ENCODE data around the gene ITGA5. TPM values are rescaled to one million over a fixed set of nuclear protein-coding genes. Genes with fewer than 3 reads are reported as not detected.

Gene ITGA5
- total RNA-seq, 2 donors from 2014 or later, result 20.8 to 49.1 TPM

GRCh38 chr12:54415221-54415929 lies 3.7 kb downstream of the ITGA5 start:
- intact Hi-C loops (cut with DNase I, micrococcal nuclease), result no loop called here
- DNase-seq, result no peak
- ATAC-seq, result no peak

- ATAC-seq, result peak; percentile 33
- peak; percentile 52 to 58 for DNase-seq
- intact Hi-C loops (cut with DNase I, micrococcal nuclease), result no loop called here
These were observed 5.5 kb downstream of the ITGA5 start for GRCh38 chr12:54413284-54414190.

- no peak for DNase-seq
- intact Hi-C loops (cut with DNase I, micrococcal nuclease), result no loop called here
- ATAC-seq, result no peak
These were observed 6.3 kb downstream of the ITGA5 start for GRCh38 chr12:54412786-54413185.

GRCh38 chr12:54412348-54412747 lies 6.7 kb downstream of the ITGA5 start:
- intact Hi-C loops (cut with DNase I, micrococcal nuclease), result no loop called here
- ATAC-seq, result no peak
- no peak for DNase-seq

GRCh38 chr12:54411391-54412241 lies 7.5 kb downstream of the ITGA5 start:
- intact Hi-C loops (cut with DNase I, micrococcal nuclease), result no loop called here
- peak; percentile 40 to 49 for DNase-seq
- ATAC-seq, result peak; percentile 37

GRCh38 chr12:54409267-54409666 lies 9.8 kb downstream of the ITGA5 start:
- no peak for ATAC-seq
- no peak for DNase-seq

GRCh38 chr12:54407183-54407905 lies 11.7 kb downstream of the ITGA5 start:
- ATAC-seq (no peak), DNase-seq (no peak)
- intact Hi-C loops (cut with DNase I, micrococcal nuclease), result no loop called here

More at GRCh38 chr12:54409267-54409666, 9.8 kb downstream of the ITGA5 start:
- intact Hi-C loops (cut with DNase I, micrococcal nuclease), result no loop called here

- DNase-seq, result no peak
- intact Hi-C loops (cut with DNase I, micrococcal nuclease), result no loop called here
- no peak for ATAC-seq
These were observed 13.5 kb downstream of the ITGA5 start for GRCh38 chr12:54405573-54405972.

- ATAC-seq (no peak), DNase-seq (no peak)
- intact Hi-C loops (cut with DNase I, micrococcal nuclease), result no loop called here
These were observed 14.0 kb downstream of the ITGA5 start for GRCh38 chr12:54405106-54405505.

- DNase-seq, result peak in 1 of 2 donors; percentile 64
- intact Hi-C loops (cut with DNase I, micrococcal nuclease), result loop anchor here in 1 of 2 donors (5.0 kb wide), 1 partner anchor 33 kb away; no protein-coding TSS in a partner anchor
- ATAC-seq, result no peak
These were observed 14.7 kb downstream of the ITGA5 start for GRCh38 chr12:54404061-54405004.

GRCh38 chr12:54401119-54401518 lies 17.9 kb downstream of the ITGA5 start:
- intact Hi-C loops (cut with DNase I, micrococcal nuclease), result loop anchor here in 1 of 2 donors (5.0 kb wide), 1 partner anchor 36 kb away; no protein-coding TSS in a partner anchor
- DNase-seq (no peak), ATAC-seq (no peak)

GRCh38 chr12:54398995-54399793 lies 19.9 kb downstream of the ITGA5 start:
- peak; percentile 88 for ATAC-seq
- intact Hi-C loops (cut with DNase I, micrococcal nuclease), result loop anchor here in 1 of 2 donors (5.0 kb wide), 1 partner anchor 38 kb away; no protein-coding TSS in a partner anchor
- DNase-seq, result peak; percentile 70 to 84

- DNase-seq, result no peak
- ATAC-seq, result no peak
- intact Hi-C loops (cut with DNase I, micrococcal nuclease), result loop anchor here in 1 of 2 donors (5.0 kb wide), 1 partner anchor 39 kb away; no protein-coding TSS in a partner anchor
These were observed 20.8 kb downstream of the ITGA5 start for GRCh38 chr12:54398218-54398617.

GRCh38 chr12:54397157-54397556 lies 21.9 kb downstream of the ITGA5 start:
- DNase-seq (no peak), ATAC-seq (no peak)
- intact Hi-C loops (cut with DNase I, micrococcal nuclease), result loop anchor here in 1 of 2 donors (5.0 kb wide), 1 partner anchor 40 kb away; no protein-coding TSS in a partner anchor

- no peak for DNase-seq
- ATAC-seq, result no peak
- intact Hi-C loops (cut with DNase I, micrococcal nuclease), result loop anchor here in 1 of 2 donors (5.0 kb wide), 1 partner anchor 42 kb away; no protein-coding TSS in a partner anchor
These were observed 23.5 kb downstream of the ITGA5 start for GRCh38 chr12:54395545-54395944.

GRCh38 chr12:54394986-54395385 lies 24.1 kb downstream of the ITGA5 start:
- intact Hi-C loops (cut with DNase I, micrococcal nuclease), result loop anchor here in 1 of 2 donors (5.0 kb wide), 1 partner anchor 42 kb away; no protein-coding TSS in a partner anchor
- no peak for DNase-seq
- no peak for ATAC-seq
